ENCODE measurements around the gene FBXL5. TPM values are rescaled to one million over a fixed set of nuclear protein-coding genes. Genes with fewer than 3 reads are reported as not detected.

The FBXL5 gene
- total and polyA plus RNA-seq, 9 of the 15 experiments (the other 6 are each of a cell fraction or from before 2014, with no cell fraction given) = 6.0 to 35.2 (median 22.1) TPM

DNA sequence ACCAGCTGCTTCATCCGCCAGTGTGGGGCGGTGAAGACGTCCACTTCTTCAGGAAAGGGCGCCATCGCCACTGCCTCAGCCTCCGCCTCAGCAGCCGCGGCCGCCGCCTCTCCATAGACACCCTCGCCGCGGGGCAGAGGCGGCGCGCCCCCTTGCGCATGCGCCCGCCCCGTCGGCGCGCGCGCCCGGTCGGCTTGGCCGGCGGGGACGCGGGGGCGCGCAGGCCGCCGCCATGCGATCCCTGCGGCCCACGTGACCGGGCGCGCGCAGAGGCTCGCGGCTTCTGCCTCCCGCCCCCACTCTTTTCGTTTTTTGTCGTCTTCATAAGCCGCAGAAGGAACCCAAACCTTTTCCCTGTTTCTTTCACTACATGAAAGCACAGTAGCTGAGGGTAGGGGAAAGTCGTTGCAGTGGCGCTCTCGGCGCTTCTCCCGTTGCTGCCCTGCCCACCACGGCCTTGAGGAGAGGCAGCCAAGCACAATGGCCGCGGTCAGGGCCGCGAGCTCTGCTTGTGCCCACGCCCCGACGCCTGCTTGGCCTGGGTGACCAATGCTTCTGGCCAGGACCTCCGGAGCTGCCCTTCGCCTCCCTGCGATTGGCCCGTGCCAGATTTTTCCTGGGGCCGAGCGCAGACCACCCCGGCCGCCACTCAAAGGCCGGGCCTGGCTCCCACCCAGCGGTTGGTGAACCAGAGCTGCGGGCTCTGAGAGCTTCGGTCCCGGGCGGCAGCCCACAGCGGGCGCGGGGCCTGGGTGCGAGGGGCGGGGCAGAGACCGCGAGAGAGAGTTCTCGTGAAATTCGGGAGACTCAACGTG, at the start of gene FBXL5 (continued):
- TF ChIP-seq, protein P1, sequence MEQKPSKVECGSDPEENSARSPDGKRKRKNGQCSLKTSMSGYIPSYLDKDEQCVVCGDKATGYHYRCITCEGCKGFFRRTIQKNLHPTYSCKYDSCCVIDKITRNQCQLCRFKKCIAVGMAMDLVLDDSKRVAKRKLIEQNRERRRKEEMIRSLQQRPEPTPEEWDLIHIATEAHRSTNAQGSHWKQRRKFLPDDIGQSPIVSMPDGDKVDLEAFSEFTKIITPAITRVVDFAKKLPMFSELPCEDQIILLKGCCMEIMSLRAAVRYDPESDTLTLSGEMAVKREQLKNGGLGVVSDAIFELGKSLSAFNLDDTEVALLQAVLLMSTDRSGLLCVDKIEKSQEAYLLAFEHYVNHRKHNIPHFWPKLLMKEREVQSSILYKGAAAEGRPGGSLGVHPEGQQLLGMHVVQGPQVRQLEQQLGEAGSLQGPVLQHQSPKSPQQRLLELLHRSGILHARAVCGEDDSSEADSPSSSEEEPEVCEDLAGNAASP (IDR thresholded peaks at IDR 0.05) = no peak
- TF ChIP-seq HMGN3 (IDR thresholded peaks at IDR 0.05; ENCODE audit: borderline replicate concordance, extremely low read depth, insufficient read length, low read depth, low read length) (peak; percentile 27), POLR2A (conservative IDR thresholded peaks at IDR 0.05) (peak; percentile 78), JUN (IDR thresholded peaks at IDR 0.05; ENCODE audit: borderline replicate concordance, low read depth, low read length) (no peak), JUN (CRISPR knock-in tag; IDR thresholded peaks at IDR 0.05; ENCODE audit: borderline replicate concordance) (peak; percentile 40; the same call in 1 of the 2 replicates), ZFX (CRISPR knock-in tag; IDR thresholded peaks at IDR 0.05) (peak; percentile 88)
- TF ChIP-seq, protein P2, sequence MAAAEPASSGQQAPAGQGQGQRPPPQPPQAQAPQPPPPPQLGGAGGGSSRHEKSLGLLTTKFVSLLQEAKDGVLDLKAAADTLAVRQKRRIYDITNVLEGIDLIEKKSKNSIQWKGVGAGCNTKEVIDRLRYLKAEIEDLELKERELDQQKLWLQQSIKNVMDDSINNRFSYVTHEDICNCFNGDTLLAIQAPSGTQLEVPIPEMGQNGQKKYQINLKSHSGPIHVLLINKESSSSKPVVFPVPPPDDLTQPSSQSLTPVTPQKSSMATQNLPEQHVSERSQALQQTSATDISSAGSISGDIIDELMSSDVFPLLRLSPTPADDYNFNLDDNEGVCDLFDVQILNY (CRISPR knock-in tag; IDR thresholded peaks at IDR 0.05) = no peak
- TF ChIP-seq, protein P3, sequence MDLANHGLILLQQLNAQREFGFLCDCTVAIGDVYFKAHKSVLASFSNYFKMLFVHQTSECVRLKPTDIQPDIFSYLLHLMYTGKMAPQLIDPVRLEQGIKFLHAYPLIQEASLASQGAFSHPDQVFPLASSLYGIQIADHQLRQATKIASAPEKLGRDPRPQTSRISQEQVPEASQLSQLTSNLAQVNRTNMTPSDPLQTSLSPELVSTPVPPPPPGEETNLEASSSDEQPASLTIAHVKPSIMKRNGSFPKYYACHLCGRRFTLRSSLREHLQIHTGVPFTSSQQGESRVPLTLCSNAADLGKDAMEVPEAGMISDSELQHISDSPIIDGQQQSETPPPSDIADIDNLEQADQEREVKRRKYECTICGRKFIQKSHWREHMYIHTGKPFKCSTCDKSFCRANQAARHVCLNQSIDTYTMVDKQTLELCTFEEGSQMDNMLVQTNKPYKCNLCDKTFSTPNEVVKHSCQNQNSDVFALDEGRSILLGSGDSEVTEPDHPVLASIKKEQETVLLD (IDR thresholded peaks at IDR 0.05) = no peak
- TF ChIP-seq, protein P4, sequence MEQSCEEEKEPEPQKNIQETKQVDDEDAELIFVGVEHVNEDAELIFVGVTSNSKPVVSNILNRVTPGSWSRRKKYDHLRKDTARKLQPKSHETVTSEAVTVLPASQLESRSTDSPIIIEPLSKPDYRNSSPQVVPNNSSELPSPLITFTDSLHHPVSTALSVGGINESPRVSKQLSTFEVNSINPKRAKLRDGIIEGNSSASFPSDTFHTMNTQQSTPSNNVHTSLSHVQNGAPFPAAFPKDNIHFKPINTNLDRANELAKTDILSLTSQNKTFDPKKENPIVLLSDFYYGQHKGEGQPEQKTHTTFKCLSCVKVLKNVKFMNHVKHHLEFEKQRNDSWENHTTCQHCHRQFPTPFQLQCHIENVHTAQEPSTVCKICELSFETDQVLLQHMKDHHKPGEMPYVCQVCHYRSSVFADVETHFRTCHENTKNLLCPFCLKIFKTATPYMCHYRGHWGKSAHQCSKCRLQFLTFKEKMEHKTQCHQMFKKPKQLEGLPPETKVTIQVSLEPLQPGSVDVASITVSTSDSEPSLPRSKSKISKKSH (CRISPR knock-in tag; IDR thresholded peaks at IDR 0.05) = no peak
- TF ChIP-seq, protein P5, sequence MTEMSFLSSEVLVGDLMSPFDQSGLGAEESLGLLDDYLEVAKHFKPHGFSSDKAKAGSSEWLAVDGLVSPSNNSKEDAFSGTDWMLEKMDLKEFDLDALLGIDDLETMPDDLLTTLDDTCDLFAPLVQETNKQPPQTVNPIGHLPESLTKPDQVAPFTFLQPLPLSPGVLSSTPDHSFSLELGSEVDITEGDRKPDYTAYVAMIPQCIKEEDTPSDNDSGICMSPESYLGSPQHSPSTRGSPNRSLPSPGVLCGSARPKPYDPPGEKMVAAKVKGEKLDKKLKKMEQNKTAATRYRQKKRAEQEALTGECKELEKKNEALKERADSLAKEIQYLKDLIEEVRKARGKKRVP (CRISPR knock-in tag; IDR thresholded peaks at IDR 0.05) = peak; percentile 72; the same call in 1 of the 2 replicates
